WTC11 (cell line): ENCODE data around the gene TANGO6. TPM values are rescaled to one million over a fixed set of nuclear protein-coding genes. Genes with fewer than 3 reads are reported as not detected.

ENCODE experiments used
- ATAC-seq: fragments of 200-7000 bp; cut with Tn5 transposase; 2 replicates; pipeline ENCODE4 v1.10.0; 2021; ENCODE audit warnings: mild to moderate bottlenecking, moderate library complexity
- CTCF ChIA-PET: fragments of 300-600 bp; sonication (Branson Sonifier 250); formaldehyde crosslinking; loops from one replicate; lab custom pipeline; 2021; ENCODE audit warnings: antibody characterized with exemption; lab: Charles Lee
- POLR2A ChIA-PET: fragments of 350-600 bp; sonication (Branson Sonifier 250); formaldehyde crosslinking; loops from one replicate; lab custom pipeline; 2021; ENCODE audit warnings: antibody characterized with exemption; lab: Charles Lee
- DNase-seq: peaks from one replicate; pipeline ENCODE4 v3.0.0; 2021; ENCODE audit warnings: low spot score
- H3K27ac Mint-ChIP-seq: 2 replicates; pipeline ENCODE4 v1.8.0; 2021; ENCODE audit warnings: mixed read lengths
- H3K27me3 Mint-ChIP-seq: 2 replicates; pipeline ENCODE4 v1.8.0; 2021; ENCODE audit warnings: low read depth, mild to moderate bottlenecking, moderate library complexity, mixed read lengths
- H3K36me3 Mint-ChIP-seq: 2 replicates; pipeline ENCODE4 v1.8.0; 2021; ENCODE audit warnings: mixed read lengths
- H3K4me1 Mint-ChIP-seq: 2 replicates; pipeline ENCODE4 v1.8.0; 2022; ENCODE audit warnings: mixed read lengths
- H3K4me3 Mint-ChIP-seq: 2 replicates; pipeline ENCODE4 v1.8.0; 2021; ENCODE audit warnings: mild to moderate bottlenecking, moderate library complexity, mixed read lengths
- H3K9me3 Mint-ChIP-seq: 2 replicates; pipeline ENCODE4 v1.8.0; 2021; ENCODE audit warnings: mixed read lengths
- ATF1 ChIP-seq: sonication (generic); formaldehyde crosslinking; IDR thresholded peaks from 2 replicates; pipeline ENCODE4 v1.8.1; 2023; ENCODE audit warnings: mild to moderate bottlenecking, moderate library complexity, missing genetic modification reagents
- FOXK1 ChIP-seq: sonication (generic); formaldehyde crosslinking; IDR thresholded peaks from 2 replicates; pipeline ENCODE4 v1.8.0; 2022; ENCODE audit warnings: mild to moderate bottlenecking, moderate library complexity, missing genetic modification reagents
- GABPB1 ChIP-seq: sonication (generic); formaldehyde crosslinking; IDR thresholded peaks from 2 replicates; pipeline ENCODE4 v1.8.1; 2023; ENCODE audit warnings: mild to moderate bottlenecking, missing genetic modification reagents
- JUN ChIP-seq: sonication (generic); formaldehyde crosslinking; IDR thresholded peaks from 2 replicates; pipeline ENCODE4 v1.8.0; 2023; ENCODE audit warnings: mild to moderate bottlenecking, missing genetic modification reagents
- MXD4 ChIP-seq: fragments of 250-450 bp; sonication (Bioruptor Pico); IDR thresholded peaks from 2 replicates; pipeline ENCODE4 v1.8.0; 2021; ENCODE audit warnings: mild to moderate bottlenecking, moderate library complexity, borderline replicate concordance
- NFE2L1 ChIP-seq: sonication (generic); formaldehyde crosslinking; IDR thresholded peaks from 2 replicates; pipeline ENCODE4 v1.8.1; 2023; ENCODE audit warnings: missing genetic modification reagents
- NFYB ChIP-seq: sonication (generic); formaldehyde crosslinking; conservative IDR thresholded peaks from 2 replicates; pipeline ENCODE4 v1.8.0; 2022; ENCODE audit warnings: low read depth, missing genetic modification reagents
- NR2C2 ChIP-seq: sonication (generic); formaldehyde crosslinking; IDR thresholded peaks from 2 replicates; pipeline ENCODE4 v1.8.0; 2022; ENCODE audit warnings: mild to moderate bottlenecking, missing genetic modification reagents
- PRRX2 ChIP-seq: fragments of 250-450 bp; sonication (Bioruptor Pico); IDR thresholded peaks from 2 replicates; pipeline ENCODE4 v1.8.0; 2021; ENCODE audit warnings: mild to moderate bottlenecking
- ZNF396 ChIP-seq: fragments of 250-450 bp; sonication (Bioruptor Pico); IDR thresholded peaks from 2 replicates; pipeline ENCODE4 v1.8.0; 2021; ENCODE audit warnings: mild to moderate bottlenecking, moderate library complexity, borderline replicate concordance
- ZNF671 ChIP-seq: fragments of 250-450 bp; sonication (Bioruptor Pico); IDR thresholded peaks from 2 replicates; pipeline ENCODE4 v1.8.0; 2021; ENCODE audit warnings: mild to moderate bottlenecking
- total RNA-seq: library from RNA; stranded (reverse); gene quantifications from 3 replicates; pipeline ENCODE4 v1.2.3, GENCODE V29; 2021
- TF ChIP-seq, protein P1 (sequence below): sonication (generic); formaldehyde crosslinking; IDR thresholded peaks from 2 replicates; pipeline ENCODE4 v1.8.0; 2023; ENCODE audit warnings: missing genetic modification reagents, mild to moderate bottlenecking, borderline replicate concordance
- TF ChIP-seq, protein P2 (sequence below): sonication (generic); formaldehyde crosslinking; IDR thresholded peaks from 2 replicates; pipeline ENCODE4 v1.8.1; 2022; ENCODE audit warnings: mild to moderate bottlenecking, missing genetic modification reagents, moderate library complexity, borderline replicate concordance
- TF ChIP-seq, protein P3 (sequence below): sonication (generic); formaldehyde crosslinking; IDR thresholded peaks from 2 replicates; pipeline ENCODE4 v1.8.1; 2022; ENCODE audit warnings: low read depth, missing genetic modification reagents, borderline replicate concordance
- TF ChIP-seq, protein P4 (sequence below): sonication (generic); formaldehyde crosslinking; IDR thresholded peaks from 2 replicates; pipeline ENCODE4 v1.8.1; 2022; ENCODE audit warnings: missing genetic modification reagents, borderline replicate concordance
- TF ChIP-seq, protein P5 (sequence below): fragments of 250-450 bp; sonication (Bioruptor Pico); conservative IDR thresholded peaks from 2 replicates; pipeline ENCODE4 v1.9.0; 2021; ENCODE audit warnings: mild to moderate bottlenecking
- TF ChIP-seq, protein P6 (sequence below): sonication (generic); formaldehyde crosslinking; IDR thresholded peaks from 2 replicates; pipeline ENCODE4 v1.8.1; 2022; ENCODE audit warnings: low read depth, mild to moderate bottlenecking, moderate library complexity, missing genetic modification reagents, borderline replicate concordance
- TF ChIP-seq, protein P7 (sequence below): fragments of 250-450 bp; sonication (Bioruptor Pico); IDR thresholded peaks from 2 replicates; pipeline ENCODE4 v1.9.0; 2021; ENCODE audit warnings: mild to moderate bottlenecking, borderline replicate concordance

TANGO6 gene
- total RNA-seq, 1 experiment from 2014 or later, result 15.6 TPM

DNA sequence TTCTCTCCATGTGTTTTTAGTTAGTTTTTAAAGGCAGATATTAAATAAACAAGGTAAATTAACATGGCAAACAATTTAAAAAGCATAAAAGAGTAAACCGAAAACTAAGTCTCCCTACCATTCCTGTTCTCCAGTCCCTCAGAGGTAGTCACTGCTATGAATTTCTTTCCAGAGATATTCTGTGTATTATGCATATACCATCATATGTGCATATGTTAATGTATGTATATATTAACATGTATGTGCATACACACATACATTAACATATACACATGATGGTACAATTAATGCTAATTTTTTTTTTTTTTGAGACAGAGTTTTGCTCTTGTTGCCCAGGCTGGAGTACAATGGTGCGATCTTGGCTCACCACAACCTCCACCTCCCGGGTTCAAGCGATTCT lies 32.5 kb downstream of the TANGO6 start:
- no peaks in the 10 kb centered on the region for H3K4me1 Mint-ChIP-seq
- no peak for ATAC-seq
- peaks cover 29% of the 10 kb centered on the region for H3K36me3 Mint-ChIP-seq
- ChIA-PET POLR2A (interaction anchor here (0.7 kb wide), 1 partner anchor 25 kb away, joined by 3 read pairs; no protein-coding TSS in a partner anchor), CTCF (interaction anchor here (1.0 kb wide), 1 partner anchor 248 kb away, joined by 3 read pairs; no protein-coding TSS in a partner anchor)
- TF ChIP-seq GABPB1 (CRISPR knock-in tag) (no peak), ATF1 (CRISPR knock-in tag) (no peak), ZNF396 (CRISPR knock-in tag) (no peak), PRRX2 (CRISPR knock-in tag) (no peak), ZNF671 (CRISPR knock-in tag) (no peak), MXD4 (CRISPR knock-in tag) (no peak), FOXK1 (no peak), JUN (CRISPR knock-in tag) (no peak), NR2C2 (CRISPR knock-in tag) (no peak), NFYB (CRISPR knock-in tag) (no peak), NFE2L1 (CRISPR knock-in tag) (no peak)
- TF ChIP-seq, protein P1, sequence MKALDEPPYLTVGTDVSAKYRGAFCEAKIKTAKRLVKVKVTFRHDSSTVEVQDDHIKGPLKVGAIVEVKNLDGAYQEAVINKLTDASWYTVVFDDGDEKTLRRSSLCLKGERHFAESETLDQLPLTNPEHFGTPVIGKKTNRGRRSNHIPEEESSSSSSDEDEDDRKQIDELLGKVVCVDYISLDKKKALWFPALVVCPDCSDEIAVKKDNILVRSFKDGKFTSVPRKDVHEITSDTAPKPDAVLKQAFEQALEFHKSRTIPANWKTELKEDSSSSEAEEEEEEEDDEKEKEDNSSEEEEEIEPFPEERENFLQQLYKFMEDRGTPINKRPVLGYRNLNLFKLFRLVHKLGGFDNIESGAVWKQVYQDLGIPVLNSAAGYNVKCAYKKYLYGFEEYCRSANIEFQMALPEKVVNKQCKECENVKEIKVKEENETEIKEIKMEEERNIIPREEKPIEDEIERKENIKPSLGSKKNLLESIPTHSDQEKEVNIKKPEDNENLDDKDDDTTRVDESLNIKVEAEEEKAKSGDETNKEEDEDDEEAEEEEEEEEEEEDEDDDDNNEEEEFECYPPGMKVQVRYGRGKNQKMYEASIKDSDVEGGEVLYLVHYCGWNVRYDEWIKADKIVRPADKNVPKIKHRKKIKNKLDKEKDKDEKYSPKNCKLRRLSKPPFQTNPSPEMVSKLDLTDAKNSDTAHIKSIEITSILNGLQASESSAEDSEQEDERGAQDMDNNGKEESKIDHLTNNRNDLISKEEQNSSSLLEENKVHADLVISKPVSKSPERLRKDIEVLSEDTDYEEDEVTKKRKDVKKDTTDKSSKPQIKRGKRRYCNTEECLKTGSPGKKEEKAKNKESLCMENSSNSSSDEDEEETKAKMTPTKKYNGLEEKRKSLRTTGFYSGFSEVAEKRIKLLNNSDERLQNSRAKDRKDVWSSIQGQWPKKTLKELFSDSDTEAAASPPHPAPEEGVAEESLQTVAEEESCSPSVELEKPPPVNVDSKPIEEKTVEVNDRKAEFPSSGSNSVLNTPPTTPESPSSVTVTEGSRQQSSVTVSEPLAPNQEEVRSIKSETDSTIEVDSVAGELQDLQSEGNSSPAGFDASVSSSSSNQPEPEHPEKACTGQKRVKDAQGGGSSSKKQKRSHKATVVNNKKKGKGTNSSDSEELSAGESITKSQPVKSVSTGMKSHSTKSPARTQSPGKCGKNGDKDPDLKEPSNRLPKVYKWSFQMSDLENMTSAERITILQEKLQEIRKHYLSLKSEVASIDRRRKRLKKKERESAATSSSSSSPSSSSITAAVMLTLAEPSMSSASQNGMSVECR (CRISPR knock-in tag), result no peak
- TF ChIP-seq, protein P2, sequence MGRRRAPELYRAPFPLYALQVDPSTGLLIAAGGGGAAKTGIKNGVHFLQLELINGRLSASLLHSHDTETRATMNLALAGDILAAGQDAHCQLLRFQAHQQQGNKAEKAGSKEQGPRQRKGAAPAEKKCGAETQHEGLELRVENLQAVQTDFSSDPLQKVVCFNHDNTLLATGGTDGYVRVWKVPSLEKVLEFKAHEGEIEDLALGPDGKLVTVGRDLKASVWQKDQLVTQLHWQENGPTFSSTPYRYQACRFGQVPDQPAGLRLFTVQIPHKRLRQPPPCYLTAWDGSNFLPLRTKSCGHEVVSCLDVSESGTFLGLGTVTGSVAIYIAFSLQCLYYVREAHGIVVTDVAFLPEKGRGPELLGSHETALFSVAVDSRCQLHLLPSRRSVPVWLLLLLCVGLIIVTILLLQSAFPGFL (CRISPR knock-in tag), result no peak
- TF ChIP-seq, protein P3, sequence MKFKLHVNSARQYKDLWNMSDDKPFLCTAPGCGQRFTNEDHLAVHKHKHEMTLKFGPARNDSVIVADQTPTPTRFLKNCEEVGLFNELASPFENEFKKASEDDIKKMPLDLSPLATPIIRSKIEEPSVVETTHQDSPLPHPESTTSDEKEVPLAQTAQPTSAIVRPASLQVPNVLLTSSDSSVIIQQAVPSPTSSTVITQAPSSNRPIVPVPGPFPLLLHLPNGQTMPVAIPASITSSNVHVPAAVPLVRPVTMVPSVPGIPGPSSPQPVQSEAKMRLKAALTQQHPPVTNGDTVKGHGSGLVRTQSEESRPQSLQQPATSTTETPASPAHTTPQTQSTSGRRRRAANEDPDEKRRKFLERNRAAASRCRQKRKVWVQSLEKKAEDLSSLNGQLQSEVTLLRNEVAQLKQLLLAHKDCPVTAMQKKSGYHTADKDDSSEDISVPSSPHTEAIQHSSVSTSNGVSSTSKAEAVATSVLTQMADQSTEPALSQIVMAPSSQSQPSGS, result no peak
- TF ChIP-seq, protein P4, sequence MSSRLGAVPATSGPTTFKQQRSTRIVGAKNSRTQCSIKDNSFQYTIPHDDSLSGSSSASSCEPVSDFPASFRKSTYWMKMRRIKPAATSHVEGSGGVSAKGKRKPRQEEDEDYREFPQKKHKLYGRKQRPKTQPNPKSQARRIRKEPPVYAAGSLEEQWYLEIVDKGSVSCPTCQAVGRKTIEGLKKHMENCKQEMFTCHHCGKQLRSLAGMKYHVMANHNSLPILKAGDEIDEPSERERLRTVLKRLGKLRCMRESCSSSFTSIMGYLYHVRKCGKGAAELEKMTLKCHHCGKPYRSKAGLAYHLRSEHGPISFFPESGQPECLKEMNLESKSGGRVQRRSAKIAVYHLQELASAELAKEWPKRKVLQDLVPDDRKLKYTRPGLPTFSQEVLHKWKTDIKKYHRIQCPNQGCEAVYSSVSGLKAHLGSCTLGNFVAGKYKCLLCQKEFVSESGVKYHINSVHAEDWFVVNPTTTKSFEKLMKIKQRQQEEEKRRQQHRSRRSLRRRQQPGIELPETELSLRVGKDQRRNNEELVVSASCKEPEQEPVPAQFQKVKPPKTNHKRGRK (CRISPR knock-in tag), result no peak
- TF ChIP-seq, protein P5, sequence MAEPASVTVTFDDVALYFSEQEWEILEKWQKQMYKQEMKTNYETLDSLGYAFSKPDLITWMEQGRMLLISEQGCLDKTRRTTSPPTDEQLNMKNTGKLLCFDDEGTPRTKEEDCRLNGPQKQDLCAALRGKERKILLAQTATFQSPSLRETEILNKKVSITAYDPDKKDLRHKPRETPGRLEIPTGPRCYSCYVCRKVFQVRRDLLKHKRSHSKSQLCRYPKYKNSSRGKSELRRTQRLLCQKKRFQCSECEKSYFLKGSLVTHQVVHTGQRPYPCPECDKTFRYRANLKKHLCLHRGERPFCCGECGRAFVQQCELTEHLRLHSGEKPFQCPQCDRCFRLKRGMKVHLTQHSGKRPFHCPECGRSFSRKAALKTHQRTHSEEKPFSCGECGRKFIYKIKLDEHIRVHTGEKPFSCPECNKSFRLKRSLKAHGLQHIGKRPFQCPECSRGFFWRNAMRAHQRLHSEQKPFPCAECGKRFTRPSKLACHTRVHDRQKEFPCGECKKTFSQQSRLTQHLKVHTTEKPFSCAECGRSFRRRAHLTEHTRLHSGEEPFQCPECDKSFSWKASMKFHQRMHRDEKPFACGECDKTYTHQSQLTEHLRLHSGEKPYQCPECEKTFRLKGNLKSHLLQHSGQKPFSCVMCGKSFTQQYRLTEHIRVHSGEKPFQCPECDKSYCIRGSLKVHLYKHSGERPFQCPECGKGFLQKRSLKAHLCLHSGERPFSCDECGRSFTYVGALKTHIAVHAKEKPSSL, result no peak
- TF ChIP-seq, protein P6, sequence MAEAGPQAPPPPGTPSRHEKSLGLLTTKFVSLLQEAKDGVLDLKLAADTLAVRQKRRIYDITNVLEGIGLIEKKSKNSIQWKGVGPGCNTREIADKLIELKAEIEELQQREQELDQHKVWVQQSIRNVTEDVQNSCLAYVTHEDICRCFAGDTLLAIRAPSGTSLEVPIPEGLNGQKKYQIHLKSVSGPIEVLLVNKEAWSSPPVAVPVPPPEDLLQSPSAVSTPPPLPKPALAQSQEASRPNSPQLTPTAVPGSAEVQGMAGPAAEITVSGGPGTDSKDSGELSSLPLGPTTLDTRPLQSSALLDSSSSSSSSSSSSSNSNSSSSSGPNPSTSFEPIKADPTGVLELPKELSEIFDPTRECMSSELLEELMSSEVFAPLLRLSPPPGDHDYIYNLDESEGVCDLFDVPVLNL (CRISPR knock-in tag), result no peak
- TF ChIP-seq, protein P7, sequence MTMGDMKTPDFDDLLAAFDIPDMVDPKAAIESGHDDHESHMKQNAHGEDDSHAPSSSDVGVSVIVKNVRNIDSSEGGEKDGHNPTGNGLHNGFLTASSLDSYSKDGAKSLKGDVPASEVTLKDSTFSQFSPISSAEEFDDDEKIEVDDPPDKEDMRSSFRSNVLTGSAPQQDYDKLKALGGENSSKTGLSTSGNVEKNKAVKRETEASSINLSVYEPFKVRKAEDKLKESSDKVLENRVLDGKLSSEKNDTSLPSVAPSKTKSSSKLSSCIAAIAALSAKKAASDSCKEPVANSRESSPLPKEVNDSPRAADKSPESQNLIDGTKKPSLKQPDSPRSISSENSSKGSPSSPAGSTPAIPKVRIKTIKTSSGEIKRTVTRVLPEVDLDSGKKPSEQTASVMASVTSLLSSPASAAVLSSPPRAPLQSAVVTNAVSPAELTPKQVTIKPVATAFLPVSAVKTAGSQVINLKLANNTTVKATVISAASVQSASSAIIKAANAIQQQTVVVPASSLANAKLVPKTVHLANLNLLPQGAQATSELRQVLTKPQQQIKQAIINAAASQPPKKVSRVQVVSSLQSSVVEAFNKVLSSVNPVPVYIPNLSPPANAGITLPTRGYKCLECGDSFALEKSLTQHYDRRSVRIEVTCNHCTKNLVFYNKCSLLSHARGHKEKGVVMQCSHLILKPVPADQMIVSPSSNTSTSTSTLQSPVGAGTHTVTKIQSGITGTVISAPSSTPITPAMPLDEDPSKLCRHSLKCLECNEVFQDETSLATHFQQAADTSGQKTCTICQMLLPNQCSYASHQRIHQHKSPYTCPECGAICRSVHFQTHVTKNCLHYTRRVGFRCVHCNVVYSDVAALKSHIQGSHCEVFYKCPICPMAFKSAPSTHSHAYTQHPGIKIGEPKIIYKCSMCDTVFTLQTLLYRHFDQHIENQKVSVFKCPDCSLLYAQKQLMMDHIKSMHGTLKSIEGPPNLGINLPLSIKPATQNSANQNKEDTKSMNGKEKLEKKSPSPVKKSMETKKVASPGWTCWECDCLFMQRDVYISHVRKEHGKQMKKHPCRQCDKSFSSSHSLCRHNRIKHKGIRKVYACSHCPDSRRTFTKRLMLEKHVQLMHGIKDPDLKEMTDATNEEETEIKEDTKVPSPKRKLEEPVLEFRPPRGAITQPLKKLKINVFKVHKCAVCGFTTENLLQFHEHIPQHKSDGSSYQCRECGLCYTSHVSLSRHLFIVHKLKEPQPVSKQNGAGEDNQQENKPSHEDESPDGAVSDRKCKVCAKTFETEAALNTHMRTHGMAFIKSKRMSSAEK (CRISPR knock-in tag), result no peak
- DNase-seq, result no peak
- H3K27me3 Mint-ChIP-seq, result no peaks in the 10 kb centered on the region
- H3K27ac Mint-ChIP-seq, result no peak overlapping the region; the same call in 1 of the 2 replicates
- no peak overlapping the region for H3K4me3 Mint-ChIP-seq
- no peaks in the 10 kb centered on the region for H3K9me3 Mint-ChIP-seq
